LNCaP clone FGC (cell line): ENCODE measurements around the gene HOXA3.

ENCODE experiments used
- DNase-seq: peaks from one replicate; pipeline ENCODE4 v3.0.0-alpha.2; 2011; ENCODE audit warnings: low read depth
- H3K4me3 ChIP-seq: 2 replicates; pipeline ENCODE4 v1.5.1; 2011; ENCODE audit warnings: mild to moderate bottlenecking, low read depth, low read length, control low read depth
- TF ChIP-seq, protein P1 (sequence below): IDR thresholded peaks from 2 replicates; pipeline ENCODE4 v1.5.1; 2012; ENCODE audit warnings: mild to moderate bottlenecking; ENCODE audit not compliant: control insufficient read depth, insufficient read depth; ENCODE audit errors: extremely low read depth

Gene HOXA3

DNA sequence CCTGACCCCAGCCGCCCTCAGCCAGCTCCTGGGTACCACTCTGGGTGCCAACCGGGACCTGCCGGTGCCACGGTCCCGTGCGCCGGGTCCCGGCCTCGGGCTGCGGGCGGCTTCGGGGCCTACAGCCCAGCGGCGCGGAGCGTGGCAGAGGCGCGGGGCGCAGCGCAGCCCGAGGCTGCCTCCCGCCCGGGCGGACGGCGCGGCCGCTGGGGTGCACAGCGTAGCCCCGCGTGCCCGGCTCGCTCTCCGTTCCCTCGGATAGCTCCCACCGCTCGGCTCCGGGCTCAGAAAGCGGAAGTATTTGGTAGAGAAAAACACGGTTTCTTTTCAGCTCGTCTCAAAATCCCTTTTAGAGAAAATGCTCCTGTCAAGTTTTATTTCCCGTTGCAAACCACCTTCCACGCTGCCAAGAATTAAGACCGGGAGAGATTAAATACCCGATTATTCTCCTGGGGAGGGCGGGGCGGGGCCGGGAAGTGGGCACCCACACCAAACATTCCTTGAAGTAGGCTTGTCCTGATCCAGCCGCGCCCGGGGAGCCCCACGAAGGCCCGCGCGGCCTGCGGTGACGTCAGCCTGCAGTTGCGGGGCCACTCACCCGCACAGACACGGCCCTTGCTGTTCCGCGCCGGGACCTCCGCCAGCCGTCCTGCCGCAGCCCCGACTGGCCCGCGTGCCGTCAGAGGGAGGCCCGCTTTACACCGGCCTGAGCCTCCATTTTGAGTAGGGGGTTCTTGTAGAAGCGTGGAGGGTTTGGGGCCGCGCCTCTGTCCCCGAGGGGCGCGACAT lies 40.4 kb upstream of the HOXA3 start:
- no peak overlapping the region for H3K4me3 ChIP-seq
- TF ChIP-seq, protein P1, sequence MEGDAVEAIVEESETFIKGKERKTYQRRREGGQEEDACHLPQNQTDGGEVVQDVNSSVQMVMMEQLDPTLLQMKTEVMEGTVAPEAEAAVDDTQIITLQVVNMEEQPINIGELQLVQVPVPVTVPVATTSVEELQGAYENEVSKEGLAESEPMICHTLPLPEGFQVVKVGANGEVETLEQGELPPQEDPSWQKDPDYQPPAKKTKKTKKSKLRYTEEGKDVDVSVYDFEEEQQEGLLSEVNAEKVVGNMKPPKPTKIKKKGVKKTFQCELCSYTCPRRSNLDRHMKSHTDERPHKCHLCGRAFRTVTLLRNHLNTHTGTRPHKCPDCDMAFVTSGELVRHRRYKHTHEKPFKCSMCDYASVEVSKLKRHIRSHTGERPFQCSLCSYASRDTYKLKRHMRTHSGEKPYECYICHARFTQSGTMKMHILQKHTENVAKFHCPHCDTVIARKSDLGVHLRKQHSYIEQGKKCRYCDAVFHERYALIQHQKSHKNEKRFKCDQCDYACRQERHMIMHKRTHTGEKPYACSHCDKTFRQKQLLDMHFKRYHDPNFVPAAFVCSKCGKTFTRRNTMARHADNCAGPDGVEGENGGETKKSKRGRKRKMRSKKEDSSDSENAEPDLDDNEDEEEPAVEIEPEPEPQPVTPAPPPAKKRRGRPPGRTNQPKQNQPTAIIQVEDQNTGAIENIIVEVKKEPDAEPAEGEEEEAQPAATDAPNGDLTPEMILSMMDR = no peak
- DNase-seq = no peak

DNA sequence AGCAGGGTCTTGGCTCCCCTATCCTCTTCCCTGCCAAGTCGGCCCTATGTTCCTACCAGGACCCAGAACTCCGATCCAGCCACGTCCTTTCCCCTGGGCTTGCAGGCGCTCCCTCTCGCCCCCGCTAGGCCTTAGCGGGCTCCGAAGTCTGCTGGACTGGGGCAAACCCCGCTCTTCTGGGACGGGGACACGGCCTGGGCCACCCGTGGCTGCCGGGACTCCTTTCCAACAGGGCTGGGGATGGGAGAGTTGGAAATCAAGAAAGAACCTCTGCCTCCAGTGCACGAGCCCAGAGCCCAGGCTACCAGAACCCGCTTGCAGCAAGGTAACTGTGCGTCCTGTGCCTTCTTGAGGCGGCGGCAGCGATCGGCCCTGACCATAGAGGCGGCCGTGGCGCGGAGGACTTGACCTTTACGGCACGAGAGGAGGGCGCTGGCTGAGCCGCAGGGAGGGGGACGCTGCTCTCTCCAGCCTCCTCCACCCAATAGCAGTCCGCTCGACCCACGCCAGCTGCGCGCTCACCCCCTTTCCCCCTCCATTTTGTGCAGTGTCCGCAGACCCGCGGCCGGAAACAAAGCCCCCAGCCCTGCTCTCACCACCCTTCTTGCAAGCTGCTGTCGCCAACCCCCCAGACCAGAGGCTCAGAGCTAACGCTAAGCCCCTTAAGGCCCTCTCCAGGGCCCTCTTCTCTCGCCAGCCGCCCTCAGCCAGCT lies 39.6 kb upstream of the HOXA3 start:
- no peak overlapping the region for H3K4me3 ChIP-seq
- DNase-seq = no peak

DNA sequence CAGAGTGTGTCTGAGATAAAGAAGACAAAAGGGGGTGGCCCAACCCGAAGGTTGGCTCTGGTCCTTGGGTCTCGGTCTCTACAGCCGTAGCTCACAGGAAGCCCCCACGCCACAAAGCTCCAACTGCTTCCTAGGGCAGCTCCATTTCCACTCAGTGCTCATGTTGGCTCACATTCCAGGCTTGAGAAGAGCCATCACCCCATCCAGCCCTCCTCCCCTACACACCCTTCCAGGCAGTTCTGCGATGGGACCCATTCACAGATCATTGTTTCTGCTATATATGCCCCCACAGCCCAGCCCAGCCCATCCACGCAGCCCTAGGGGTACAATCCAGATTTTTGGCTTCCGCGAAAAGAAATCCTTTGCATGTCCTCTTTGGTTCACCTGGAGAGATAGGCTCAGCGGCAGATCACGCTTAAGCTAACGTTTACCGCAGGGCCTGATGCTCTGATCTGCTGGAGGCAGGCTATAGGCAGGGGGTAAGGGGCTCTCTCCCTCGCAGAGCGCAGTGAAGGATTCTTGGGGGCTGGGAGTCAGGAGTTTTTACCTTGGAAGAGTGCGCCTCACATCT lies 38.9 kb upstream of the HOXA3 start:
- H3K4me3 ChIP-seq = no peak overlapping the region
- TF ChIP-seq, protein P1 = no peak
- no peak for DNase-seq

More for the DNA sequence above, 39.6 kb upstream of the HOXA3 start:
- TF ChIP-seq, protein P1 = no peak

DNA sequence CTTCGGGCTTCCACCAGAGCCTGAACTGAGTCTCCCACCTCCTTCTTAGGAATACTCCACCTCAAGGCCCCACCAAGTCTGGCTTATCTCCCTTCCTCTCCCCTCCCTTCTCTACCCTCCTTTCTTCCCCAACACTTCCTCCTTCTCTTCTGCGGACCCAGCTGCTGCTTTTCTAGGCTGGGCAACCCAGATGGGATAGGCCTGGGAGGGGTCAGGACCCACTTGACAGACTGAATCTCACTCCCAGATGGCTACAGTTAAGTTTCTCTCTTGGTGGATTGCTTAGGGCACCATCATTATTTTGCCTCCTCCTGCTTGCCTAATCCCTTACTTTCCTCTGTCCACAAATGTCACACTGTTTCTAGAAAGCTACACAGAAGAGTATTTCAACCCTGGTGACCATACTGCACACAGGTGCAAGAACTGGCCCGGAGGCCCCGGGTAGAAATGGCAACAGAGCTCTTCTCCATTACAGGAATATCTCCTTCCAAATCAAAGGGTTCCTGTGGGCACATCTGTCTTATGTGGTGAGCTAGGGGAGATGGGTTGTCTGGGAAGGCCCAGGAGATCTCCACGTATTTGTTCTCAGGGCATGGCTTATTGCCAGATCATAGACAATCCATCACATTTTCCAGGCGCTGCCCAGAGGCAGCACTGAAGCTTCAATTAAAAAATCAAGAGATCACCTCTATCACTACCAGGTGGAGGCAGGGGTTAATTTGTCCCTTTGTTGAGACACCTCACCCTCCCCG lies 37.8 kb upstream of the HOXA3 start:
- TF ChIP-seq, protein P1 = no peak

DNA sequence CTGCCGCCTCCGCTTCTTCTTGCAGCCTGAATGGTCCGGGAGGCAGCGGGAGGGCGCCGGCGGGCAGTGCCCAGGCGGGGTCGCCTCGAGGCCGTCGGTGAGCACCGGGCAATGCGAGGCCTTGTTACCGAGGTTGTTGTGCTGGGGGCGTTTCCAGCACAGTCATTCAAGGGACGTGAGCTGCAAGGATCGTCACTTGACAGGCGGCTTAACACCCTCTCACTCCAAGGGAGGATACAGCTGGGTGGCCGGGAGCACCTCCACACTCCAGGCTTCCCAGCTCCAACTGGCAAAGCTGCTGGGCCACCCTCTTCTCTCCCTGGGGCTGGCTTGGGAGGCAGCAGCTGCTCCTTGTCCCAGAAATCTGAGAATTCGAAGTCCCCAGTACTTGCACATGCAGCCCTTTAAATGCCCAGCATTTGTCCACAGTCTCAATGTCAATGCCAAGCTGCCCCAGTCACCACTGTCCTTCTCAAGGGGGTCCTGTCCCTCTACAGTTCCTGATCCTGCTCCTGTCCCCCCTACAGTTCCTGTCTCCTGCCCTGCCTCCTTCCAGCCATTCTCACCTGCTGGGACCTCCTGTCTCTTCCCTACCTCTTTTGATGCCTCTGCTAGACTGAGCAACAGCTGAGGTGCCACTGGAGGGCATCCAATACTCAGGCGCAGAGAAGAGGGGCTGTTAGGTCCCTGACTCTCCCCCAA lies 37.1 kb upstream of the HOXA3 start:
- no peak for DNase-seq
- TF ChIP-seq, protein P1 = no peak
- no peak overlapping the region for H3K4me3 ChIP-seq

More for the DNA sequence above, 37.8 kb upstream of the HOXA3 start:
- H3K4me3 ChIP-seq = no peak overlapping the region
- no peak for DNase-seq
